Neural cell (in vitro differentiated cells): ENCODE measurements around the gene ARHGAP6. TPM values are rescaled to one million over a fixed set of nuclear protein-coding genes. Genes with fewer than 3 reads are reported as not detected.

Experiments used
- H2AFZ ChIP-seq: fragments of 200-600, 300-800 bp; sonication (generic), shearing (Covaris generic); 2 replicates; pipeline ENCODE4 v1.6.0; 2014; ENCODE audit warnings: low read depth, mild to moderate bottlenecking, antibody characterized with exemption, low read length, moderate library complexity
- H3F3A ChIP-seq: fragments of 200-600 bp; shearing (Covaris generic); 2 replicates; pipeline ENCODE4 v1.6.1; 2016; ENCODE audit warnings: mild to moderate bottlenecking, moderate library complexity, mixed read lengths, antibody characterized with exemption, low read length; ENCODE audit not compliant: insufficient read depth, poor library complexity, severe bottlenecking
- H3K27ac ChIP-seq: fragments of 200-600, 300-800 bp; sonication (generic), shearing (Covaris generic); 2 replicates; pipeline ENCODE4 v1.5.1; 2014; ENCODE audit warnings: mild to moderate bottlenecking, low read length, moderate library complexity
- H3K27me3 ChIP-seq: fragments of 300-800, 200-600 bp; sonication (generic), shearing (Covaris generic); 2 replicates; pipeline ENCODE4 v1.6.0; 2014; ENCODE audit warnings: mild to moderate bottlenecking, low read depth, low read length, moderate library complexity; ENCODE audit not compliant: insufficient read depth
- H3K36me3 ChIP-seq: fragments of 300-800, 200-600 bp; sonication (generic), shearing (Covaris generic); 2 replicates; pipeline ENCODE4 v1.5.1; 2014; ENCODE audit warnings: mild to moderate bottlenecking, antibody characterized with exemption, low read length, moderate library complexity; ENCODE audit not compliant: insufficient read depth
- H3K4me2 ChIP-seq: fragments of 300-800, 200-600 bp; sonication (generic), shearing (Covaris generic); 2 replicates; pipeline ENCODE4 v1.6.0; 2014; ENCODE audit warnings: mild to moderate bottlenecking, low read length
- H3K4me3 ChIP-seq: fragments of 300-800, 200-600 bp; sonication (generic), shearing (Covaris generic); 2 replicates; pipeline ENCODE4 v1.5.1; 2014; ENCODE audit warnings: mild to moderate bottlenecking, low read length, moderate library complexity
- H3K79me2 ChIP-seq: fragments of 200-600 bp; shearing (Covaris generic); replicated peaks from 2 replicates; pipeline ENCODE4 v1.6.0; 2014; ENCODE audit warnings: mild to moderate bottlenecking, low read length, moderate library complexity; ENCODE audit not compliant: insufficient read depth
- H3K9ac ChIP-seq: fragments of 300-800, 200-600 bp; sonication (generic), shearing (Covaris generic); 2 replicates; pipeline ENCODE4 v1.6.1; 2016; ENCODE audit warnings: mild to moderate bottlenecking, low read length, mixed read lengths
- H3K9me2 ChIP-seq: fragments of 200-600 bp; shearing (Covaris generic); 2 replicates; pipeline ENCODE4 v1.6.1; 2016; ENCODE audit warnings: mild to moderate bottlenecking, low read length, mixed read lengths; ENCODE audit not compliant: insufficient read depth
- H3K9me3 ChIP-seq: fragments of 200-600, 300-800 bp; sonication (generic), shearing (Covaris generic); 2 replicates; pipeline ENCODE4 v1.6.1; 2016; ENCODE audit warnings: mild to moderate bottlenecking, mixed run types, low read length, moderate library complexity, mixed read lengths
- H4K20me1 ChIP-seq: fragments of 200-600 bp; shearing (Covaris generic); 2 replicates; pipeline ENCODE4 v1.6.1; 2016; ENCODE audit warnings: mild to moderate bottlenecking, mixed run types; ENCODE audit not compliant: insufficient read depth
- CTCF ChIP-seq: fragments of 450-650 bp; IDR thresholded peaks from 2 replicates; pipeline ENCODE4 v1.5.1; 2014; ENCODE audit warnings: antibody characterized with exemption, mild to moderate bottlenecking, moderate library complexity; ENCODE audit not compliant: poor library complexity, severe bottlenecking
- EP300 ChIP-seq: fragments of 450-650 bp; conservative IDR thresholded peaks from 2 replicates; pipeline ENCODE4 v1.6.1; 2014; ENCODE audit warnings: antibody characterized with exemption, mild to moderate bottlenecking, moderate library complexity; ENCODE audit not compliant: poor library complexity, severe bottlenecking
- EZH2 ChIP-seq: fragments of 200-600, 300-800 bp; shearing (Covaris generic), sonication (generic); IDR thresholded peaks from 2 replicates; pipeline ENCODE4 v1.6.1; 2014; ENCODE audit warnings: antibody characterized with exemption, low read length, borderline replicate concordance, mild to moderate bottlenecking; ENCODE audit not compliant: insufficient read depth, poor library complexity, severe bottlenecking
- MXI1 ChIP-seq: fragments of 450-650 bp; conservative IDR thresholded peaks from 2 replicates; pipeline ENCODE4 v1.6.1; 2014; ENCODE audit warnings: antibody characterized with exemption, mild to moderate bottlenecking; ENCODE audit not compliant: poor library complexity, severe bottlenecking
- POLR2AphosphoS5 ChIP-seq: IDR thresholded peaks from 2 replicates; pipeline ENCODE4 v1.6.1; 2012
- RAD21 ChIP-seq: fragments of 450-650 bp; conservative IDR thresholded peaks from 2 replicates; pipeline ENCODE4 v1.6.1; 2014; ENCODE audit warnings: antibody characterized with exemption, mild to moderate bottlenecking, moderate library complexity
- REST ChIP-seq: IDR thresholded peaks from 2 replicates; pipeline ENCODE4 v1.6.1; 2012; ENCODE audit warnings: borderline replicate concordance
- SMC3 ChIP-seq: fragments of 450-650 bp; conservative IDR thresholded peaks from 2 replicates; pipeline ENCODE4 v1.6.1; 2014; ENCODE audit warnings: antibody characterized with exemption, mild to moderate bottlenecking, moderate library complexity; ENCODE audit not compliant: poor library complexity
- TAF1 ChIP-seq: IDR thresholded peaks from 2 replicates; pipeline ENCODE4 v1.6.1; 2012; ENCODE audit warnings: low read depth
- polyA plus RNA-seq: library from polyadenylated mRNA; depleted of rRNA; stranded (reverse); fragments of >200 nt; gene quantifications from 2 replicates; pipeline ENCODE4 v1.2.3, GENCODE V29; 2014

Gene ARHGAP6
- polyA plus RNA-seq, 1 donor from 2014 or later: 0.40 TPM

GRCh38 chrX:11164433-11164832, 501.3 kb downstream of the ARHGAP6 start:
- no peak overlapping the region for H3K9ac ChIP-seq
- TF ChIP-seq POLR2AphosphoS5 (no peak), EZH2 (no peak), CTCF (no peak), TAF1 (no peak), MXI1 (no peak), RAD21 (no peak), SMC3 (no peak), EP300 (no peak), REST (no peak)
- no peaks in the 10 kb centered on the region for H3K79me2 ChIP-seq
- no peaks in the 10 kb centered on the region for H4K20me1 ChIP-seq
- no peaks in the 10 kb centered on the region for H3K27me3 ChIP-seq
- no peaks in the 10 kb centered on the region for H3K36me3 ChIP-seq
- no peak overlapping the region for H3K27ac ChIP-seq
- no peaks in the 10 kb centered on the region for H3K9me2 ChIP-seq
- H3F3A ChIP-seq: no peaks in the 10 kb centered on the region
- no peak overlapping the region for H3K4me3 ChIP-seq
- H3K9me3 ChIP-seq: no peaks in the 10 kb centered on the region
- no peak overlapping the region for H3K4me2 ChIP-seq
- no peak overlapping the region for H2AFZ ChIP-seq

- TF ChIP-seq POLR2AphosphoS5: no peak
- no peak for TF ChIP-seq TAF1
- Histone ChIP-seq H3K4me2 (no peak overlapping the region), H3K9me2 (no peaks in the 10 kb centered on the region), H3K36me3 (no peaks in the 10 kb centered on the region), H3K4me3 (no peak overlapping the region), H4K20me1 (no peaks in the 10 kb centered on the region), H3F3A (no peaks in the 10 kb centered on the region), H3K27me3 (no peaks in the 10 kb centered on the region), H3K27ac (no peak overlapping the region), H2AFZ (no peak overlapping the region), H3K9ac (no peak overlapping the region), H3K9me3 (no peaks in the 10 kb centered on the region), H3K79me2 (no peaks in the 10 kb centered on the region)
Measured at GRCh38 chrX:11159149-11159548, 506.6 kb downstream of the ARHGAP6 start.
